HG03521 (cell line): ENCODE measurements around the gene ZNF775.
A peak's percentile ranks its signal among the peaks of the same experiment; 100 is the strongest.

Experiments used
- ATAC-seq: cut with Tn5 transposase; IDR thresholded peaks from one replicate; pipeline ENCODE4 v1.9.1; 2021; ENCODE audit warnings: mild to moderate bottlenecking, moderate library complexity; ENCODE audit not compliant: unreplicated experiment

Gene ZNF775

GRCh38 chr7:150378853-150379440 lies at the start of gene ZNF775:
TSS of gene ZNF775 (plus strand) at chr7:150379330. CDS start at chr7:150388471, 9,141 bp downstream.
- ATAC-seq = peak; percentile 83

DNA sequence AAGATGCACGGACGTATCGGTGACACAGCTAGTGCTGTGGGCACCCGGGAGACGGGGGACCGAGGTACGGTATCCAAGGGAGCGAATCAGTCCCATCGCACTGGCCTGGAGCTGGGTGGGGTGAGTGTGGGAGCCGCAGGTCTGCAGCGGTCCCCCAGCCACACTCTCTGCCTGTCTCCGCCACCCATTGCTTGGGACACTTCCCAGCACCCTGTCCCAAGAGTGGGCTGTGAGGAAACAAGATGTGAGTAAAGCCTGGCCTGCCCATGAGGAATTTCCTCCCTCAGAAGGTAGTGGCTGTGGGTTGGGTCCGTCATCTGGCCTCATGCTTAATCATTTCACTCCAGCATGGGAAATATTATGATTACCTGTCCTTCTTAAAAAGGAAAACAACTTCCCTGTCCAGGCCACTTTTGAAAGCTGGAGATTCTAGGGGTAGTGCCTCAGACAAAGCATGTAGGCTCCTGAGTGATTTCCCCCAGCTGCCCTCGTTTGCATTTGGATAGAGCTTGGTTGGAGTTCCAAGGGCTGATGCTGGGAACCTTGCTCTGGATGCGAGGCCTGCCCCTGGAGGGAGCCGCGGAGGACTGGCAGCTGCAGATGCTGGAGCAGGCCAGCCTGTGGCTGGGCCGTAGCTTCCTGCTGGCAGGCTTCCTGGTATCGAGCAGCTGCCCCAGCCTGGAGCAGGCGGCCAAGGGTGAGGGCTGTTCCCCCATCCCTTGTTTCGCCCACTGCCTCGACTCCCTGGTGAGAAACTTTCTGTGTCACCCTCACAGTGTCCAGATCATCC lies 49.6 kb upstream of the ZNF775 start:
- no peak for ATAC-seq

- no peak for ATAC-seq
These were observed 48.8 kb upstream of the ZNF775 start for GRCh38 chr7:150330211-150330885.

GRCh38 chr7:150332852-150333635 lies 46.1 kb upstream of the ZNF775 start:
- ATAC-seq = no peak

GRCh38 chr7:150333659-150334058 lies 45.5 kb upstream of the ZNF775 start:
- ATAC-seq = no peak

- no peak for ATAC-seq
These were observed 45.0 kb upstream of the ZNF775 start for GRCh38 chr7:150334108-150334507.

GRCh38 chr7:150335108-150335773 lies 43.9 kb upstream of the ZNF775 start:
- no peak for ATAC-seq

GRCh38 chr7:150335774-150336112 lies 43.4 kb upstream of the ZNF775 start:
- ATAC-seq = no peak

GRCh38 chr7:150336746-150337145 lies 42.4 kb upstream of the ZNF775 start:
- ATAC-seq = no peak

GRCh38 chr7:150337179-150337578 lies 42.0 kb upstream of the ZNF775 start:
- no peak for ATAC-seq

DNA sequence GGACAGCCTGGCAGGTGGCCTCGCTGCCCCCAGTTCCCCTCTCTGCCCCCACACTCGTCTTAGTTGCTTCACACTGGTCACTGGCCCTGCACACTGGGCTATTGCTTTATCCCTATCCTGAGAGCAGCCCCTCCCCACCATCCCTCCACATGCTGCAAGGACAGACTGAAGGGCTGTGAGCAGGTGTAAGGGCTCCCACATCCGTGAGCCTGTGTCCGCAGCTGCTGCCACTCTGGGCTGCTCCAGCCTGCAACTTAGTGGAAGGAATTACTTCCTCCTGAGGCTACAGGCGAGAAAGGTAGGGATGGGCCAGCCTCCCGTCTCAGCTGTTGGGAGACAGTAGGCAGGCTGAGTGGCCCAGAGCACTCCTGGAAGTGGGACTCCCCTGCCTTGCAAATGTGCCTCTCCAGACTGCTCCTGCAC lies 41.5 kb upstream of the ZNF775 start:
- no peak for ATAC-seq

DNA sequence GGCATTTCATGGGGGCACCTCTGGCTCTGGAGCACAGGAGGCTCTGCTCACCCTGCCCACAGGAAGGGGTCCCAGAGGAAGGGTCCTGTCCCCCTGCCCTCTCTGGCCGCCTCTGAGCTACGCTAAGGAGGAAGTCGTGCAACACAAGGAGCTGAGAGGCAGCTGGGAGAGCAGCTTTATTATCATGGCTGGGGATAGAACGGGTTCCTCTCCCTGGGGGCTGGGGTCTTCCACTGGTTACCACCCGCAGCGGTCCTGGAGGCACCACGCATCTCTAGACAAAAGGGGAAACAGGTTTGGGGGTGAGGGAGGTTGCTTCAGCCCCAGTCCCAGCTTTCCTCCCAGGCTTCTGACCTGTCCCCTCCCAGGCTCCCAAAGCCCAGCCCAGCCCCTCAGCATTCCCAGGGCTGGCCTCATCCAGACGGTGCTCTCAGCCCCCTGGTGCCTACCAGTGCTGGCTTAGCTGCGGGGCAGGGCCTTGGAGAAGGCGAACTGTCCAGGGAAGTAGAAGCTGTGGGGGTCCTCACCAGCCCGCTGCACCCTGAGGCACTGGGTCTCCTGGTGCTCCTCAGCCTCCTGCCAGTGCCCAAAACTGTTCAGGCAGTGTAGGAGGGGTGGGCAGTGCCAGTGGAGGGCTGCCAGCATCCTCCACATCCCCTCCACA lies 40.8 kb upstream of the ZNF775 start:
- no peak for ATAC-seq

DNA sequence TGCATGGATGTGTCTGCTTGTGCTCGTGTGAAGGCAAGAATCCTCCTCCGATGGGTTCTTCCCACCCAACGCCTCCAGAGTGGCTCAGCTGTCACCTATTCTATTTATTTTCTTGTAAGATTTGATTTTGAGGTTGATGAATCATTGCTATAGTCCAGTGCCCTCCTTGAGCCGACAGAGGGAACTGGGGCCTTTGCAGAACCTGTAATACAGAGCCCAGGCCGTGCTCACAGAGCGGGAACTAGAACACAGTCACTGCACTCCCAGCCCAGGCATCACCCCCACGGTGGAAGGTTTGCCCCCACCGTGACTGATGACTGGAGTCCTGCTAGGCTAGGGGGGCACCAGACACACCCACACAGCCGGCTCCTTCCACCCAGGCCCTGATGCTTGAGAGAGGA lies 39.7 kb upstream of the ZNF775 start:
- ATAC-seq = no peak

- ATAC-seq = no peak
These were observed 38.9 kb upstream of the ZNF775 start for GRCh38 chr7:150340024-150340749.

DNA sequence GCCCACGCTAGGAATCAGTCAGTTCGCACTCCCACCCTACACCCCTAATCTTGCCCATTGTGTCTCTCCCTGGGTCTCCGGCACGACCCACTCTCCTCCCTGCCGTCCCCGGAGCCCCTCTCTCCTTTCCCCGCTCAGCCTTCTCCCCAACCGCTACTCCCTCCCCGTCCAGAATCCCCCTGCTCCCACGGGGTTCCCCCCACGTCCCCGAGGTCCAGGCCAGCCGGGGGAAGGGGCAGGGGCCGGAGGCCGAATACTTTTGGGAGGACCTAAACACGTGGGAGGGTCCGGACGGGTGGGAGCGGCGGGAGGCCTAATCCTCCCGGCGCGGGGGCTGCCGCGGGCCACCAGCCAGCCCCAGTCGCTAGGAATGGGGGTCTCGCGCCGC lies 38.3 kb upstream of the ZNF775 start:
- no peak for ATAC-seq

- ATAC-seq = no peak
These were observed 37.6 kb upstream of the ZNF775 start, which contains the start of gene RARRES2 for GRCh38 chr7:150341263-150342120. TSS of gene RARRES2 (minus strand) at chr7:150341629. CDS start at chr7:150340609, 1,020 bp downstream.

GRCh38 chr7:150342121-150342408 lies 37.1 kb upstream of the ZNF775 start:
- ATAC-seq = no peak

- no peak for ATAC-seq
These were observed 35.9 kb upstream of the ZNF775 start for GRCh38 chr7:150343225-150343624.

DNA sequence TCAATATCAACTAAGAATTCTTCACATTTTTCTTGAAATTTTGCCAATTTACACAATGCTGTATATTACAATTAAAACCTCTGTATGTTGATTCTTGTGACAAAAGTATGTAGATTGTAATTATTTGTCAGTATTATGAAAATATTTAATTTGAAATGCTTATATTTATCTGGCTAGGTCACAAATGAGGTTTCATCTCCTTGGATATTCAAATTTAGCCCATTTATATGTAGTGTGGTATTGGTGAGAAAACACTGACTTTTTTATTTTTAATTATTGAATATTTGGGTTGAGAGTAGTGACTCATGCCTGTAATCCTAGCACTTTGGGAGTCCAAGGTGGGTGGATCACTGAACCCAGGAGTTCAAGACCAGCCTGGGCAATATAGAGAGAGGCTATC lies 34.8 kb upstream of the ZNF775 start:
- no peak for ATAC-seq
